NT2/D1 (cell line): Measurements from ENCODE around the gene OR10D3.

Experiments used
- YY1 ChIP-seq: IDR thresholded peaks from 2 replicates; pipeline ENCODE4 v1.6.1; 2011; ENCODE audit not compliant: insufficient read length, insufficient read depth
- ZNF274 ChIP-seq: IDR thresholded peaks from 2 replicates; pipeline ENCODE4 v1.6.1; 2011; ENCODE audit warnings: mild to moderate bottlenecking, low read depth, low read length

GRCh38 chr11:124183068-124183467, at the start of gene OR10D3:
- TF ChIP-seq YY1 (no peak), ZNF274 (no peak)
